Activated CD8-positive, alpha-beta memory T cell treated with anti-CD3 and anti-CD28 coated beads, Interleukin-2, amount 50 U/mL, for 1 hour (primary cell): ENCODE results near the gene CKAP4.

Experiments used
- DNase-seq: peaks from one replicate; pipeline ENCODE4 v3.0.0-alpha.2; 2020; ENCODE audit errors: extremely low read depth

CKAP4 gene

GRCh38 chr12:106274575-106275121 is 26.8 kb upstream of the CKAP4 start:
- no peak for DNase-seq

- DNase-seq, result no peak
These were observed 26.2 kb upstream of the CKAP4 start for GRCh38 chr12:106274012-106274411.

GRCh38 chr12:106273491-106273890 is 25.7 kb upstream of the CKAP4 start:
- DNase-seq, result no peak

- no peak for DNase-seq
These were observed 24.0 kb upstream of the CKAP4 start for GRCh38 chr12:106271575-106272505.

- DNase-seq, result no peak
These were observed 21.4 kb upstream of the CKAP4 start for GRCh38 chr12:106269150-106269771.

GRCh38 chr12:106267535-106267934 is 19.7 kb upstream of the CKAP4 start:
- DNase-seq, result no peak

GRCh38 chr12:106265116-106265515 is 17.3 kb upstream of the CKAP4 start:
- no peak for DNase-seq

- no peak for DNase-seq
These were observed 11.1 kb upstream of the CKAP4 start for GRCh38 chr12:106258935-106259334.

- DNase-seq, result no peak
These were observed 10.4 kb upstream of the CKAP4 start for GRCh38 chr12:106258226-106258625.

- no peak for DNase-seq
These were observed 8.7 kb upstream of the CKAP4 start for GRCh38 chr12:106256524-106256923.

- DNase-seq, result no peak
These were observed 8.1 kb upstream of the CKAP4 start for GRCh38 chr12:106255952-106256351.

GRCh38 chr12:106255493-106255892 is 7.7 kb upstream of the CKAP4 start:
- DNase-seq, result no peak

- no peak for DNase-seq
These were observed 6.9 kb upstream of the CKAP4 start for GRCh38 chr12:106254724-106255123.

GRCh38 chr12:106251631-106252455 is 4.0 kb upstream of the CKAP4 start:
- no peak for DNase-seq

GRCh38 chr12:106249411-106250135 is 1.8 kb upstream of the CKAP4 start:
- no peak for DNase-seq

GRCh38 chr12:106248846-106249371 is 1.1 kb upstream of the CKAP4 start:
- DNase-seq, result no peak

GRCh38 chr12:106248312-106248845 is 559 bp upstream of the CKAP4 start:
- no peak for DNase-seq

GRCh38 chr12:106246891-106247673 is 738 bp downstream of the CKAP4 start:
- DNase-seq, result no peak

- no peak for DNase-seq
These were observed 2.1 kb downstream of the CKAP4 start for GRCh38 chr12:106245767-106246166.

GRCh38 chr12:106243620-106244019 is 4.2 kb downstream of the CKAP4 start:
- DNase-seq, result no peak
